Liver (tissue), 9 donors: ENCODE data around the gene AFAP1. TPM values are rescaled to one million over a fixed set of nuclear protein-coding genes. Genes with fewer than 3 reads are reported as not detected.

Source experiments
- DNase-seq: peaks from one replicate; pipeline ENCODE4 v3.0.0-alpha.2; 2017; ENCODE audit warnings: low spot score
- H3K27ac ChIP-seq, 2 donors: one replicate each; pipeline ENCODE4 v1.7.0; 2013; ENCODE audit warnings: inconsistent platforms in 2 of 2, low read length in 2 of 2, control low read depth in 1 of 2, low read depth in 1 of 2, mild to moderate bottlenecking in 1 of 2
- H3K27me3 ChIP-seq, 4 donors: one replicate each; pipeline versions ENCODE4 v1.6.1 to v1.7.0; 2013; ENCODE audit warnings: low read length in 3 of 4, inconsistent platforms in 1 of 4, mild to moderate bottlenecking in 1 of 4, moderate library complexity in 1 of 4; ENCODE audit not compliant: control insufficient read depth in 4 of 4, insufficient read depth in 4 of 4
- H3K36me3 ChIP-seq, 4 donors: one replicate each; pipeline versions ENCODE4 v1.6.1 to v1.7.0; 2013; ENCODE audit warnings: low read length in 3 of 4, mild to moderate bottlenecking in 3 of 4, low read depth in 1 of 4, moderate library complexity in 1 of 4; ENCODE audit not compliant: control insufficient read depth in 4 of 4, insufficient read depth in 3 of 4
- H3K4me1 ChIP-seq, 4 donors: one replicate each; pipeline versions ENCODE4 v1.6.1 to v1.7.0; 2013; ENCODE audit warnings: low read length in 3 of 4, mild to moderate bottlenecking in 3 of 4, moderate library complexity in 1 of 4; ENCODE audit not compliant: control insufficient read depth in 4 of 4, insufficient read depth in 4 of 4
- H3K4me3 ChIP-seq, 3 donors: one replicate each; pipeline versions ENCODE4 v1.6.1 to v1.7.0; 2013; ENCODE audit warnings: low read length in 3 of 3, control low read depth in 1 of 3, low read depth in 1 of 3, mild to moderate bottlenecking in 1 of 3
- H3K9ac ChIP-seq, 2 donors: one replicate each; pipeline ENCODE4 v1.7.0; 2013; ENCODE audit warnings: low read length in 2 of 2, mild to moderate bottlenecking in 2 of 2, moderate library complexity in 2 of 2, control low read depth in 1 of 2, low read depth in 1 of 2
- H3K9me3 ChIP-seq, 4 donors: one replicate each; pipeline versions ENCODE4 v1.6.1 to v1.7.0; 2013; ENCODE audit warnings: low read length in 3 of 4; ENCODE audit not compliant: control insufficient read depth in 4 of 4
- ATF3 ChIP-seq: IDR thresholded peaks from 2 replicates; pipeline ENCODE4 v1.6.1; 2016; ENCODE audit warnings: antibody characterized with exemption
- CTCF ChIP-seq: fragments of 150-350 bp; IDR thresholded peaks from 2 replicates; pipeline ENCODE4 v1.5.1; 2017; ENCODE audit warnings: improper control_type of control experiment, low read depth, low read length; ENCODE audit not compliant: missing input control
- EGR1 ChIP-seq, 2 donors: IDR thresholded peaks; 2 replicates each; pipeline ENCODE4 v1.6.1; 2016 to 2018; ENCODE audit warnings: antibody characterized with exemption in 2 of 2, low read depth in 2 of 2
- FOXA1 ChIP-seq: IDR thresholded peaks from 2 replicates; pipeline ENCODE4 v1.6.1; 2016; ENCODE audit warnings: antibody characterized with exemption
- FOXA2 ChIP-seq: IDR thresholded peaks from 2 replicates; pipeline ENCODE4 v1.6.1; 2016; ENCODE audit warnings: antibody characterized with exemption
- GABPA ChIP-seq, 2 donors: IDR thresholded peaks in 1 of 2; conservative IDR thresholded peaks in 1 of 2; 2 replicates each; pipeline ENCODE4 v1.6.1; 2016; ENCODE audit warnings: antibody characterized with exemption in 2 of 2, mild to moderate bottlenecking in 1 of 2, moderate library complexity in 1 of 2
- HNF4A ChIP-seq, 2 donors: conservative IDR thresholded peaks; 2 replicates each; pipeline ENCODE4 v1.6.1; 2016; ENCODE audit warnings: antibody characterized with exemption in 2 of 2, mild to moderate bottlenecking in 2 of 2
- HNF4G ChIP-seq: IDR thresholded peaks from 2 replicates; pipeline ENCODE4 v1.6.1; 2016; ENCODE audit warnings: antibody characterized with exemption
- JUND ChIP-seq, 2 donors: IDR thresholded peaks; 2 replicates each; pipeline ENCODE4 v1.6.1; 2016; ENCODE audit warnings: antibody characterized with exemption in 2 of 2
- MAX ChIP-seq: IDR thresholded peaks from 2 replicates; pipeline ENCODE4 v1.6.1; 2016; ENCODE audit warnings: antibody characterized with exemption
- NR2F2 ChIP-seq: IDR thresholded peaks from 2 replicates; pipeline ENCODE4 v1.6.1; 2016; ENCODE audit warnings: antibody characterized with exemption
- RAD21 ChIP-seq, 2 donors: IDR thresholded peaks; 2 replicates each; pipeline ENCODE4 v1.6.1; 2016; ENCODE audit warnings: antibody characterized with exemption in 2 of 2, mild to moderate bottlenecking in 2 of 2
- REST ChIP-seq: IDR thresholded peaks from 2 replicates; pipeline ENCODE4 v1.6.1; 2016; ENCODE audit warnings: antibody characterized with exemption, mild to moderate bottlenecking
- RXRA ChIP-seq, 2 donors: IDR thresholded peaks; 2 replicates each; pipeline ENCODE4 v1.6.1; 2017 to 2018; ENCODE audit warnings: antibody characterized with exemption in 2 of 2, mild to moderate bottlenecking in 1 of 2
- SP1 ChIP-seq: IDR thresholded peaks from 2 replicates; pipeline ENCODE4 v1.6.1; 2018; ENCODE audit warnings: antibody characterized with exemption, mild to moderate bottlenecking
- TAF1 ChIP-seq: conservative IDR thresholded peaks from 2 replicates; pipeline ENCODE4 v1.6.1; 2016; ENCODE audit warnings: antibody characterized with exemption, mild to moderate bottlenecking
- YY1 ChIP-seq: IDR thresholded peaks from 2 replicates; pipeline ENCODE4 v1.6.1; 2016; ENCODE audit warnings: antibody characterized with exemption, mild to moderate bottlenecking
- ZBTB33 ChIP-seq: IDR thresholded peaks from 2 replicates; pipeline ENCODE4 v1.6.1; 2016; ENCODE audit warnings: antibody characterized with exemption
- WGBS: extraction: QIAGEN DNeasy Blood & Tissue Kit; methylation state at CpG from one replicate; pipeline ENCODE4 v1.1.7; 2013; 5-methylcytosine and 5-hydroxymethylcytosine counted together
- polyA plus RNA-seq, 2 donors: library from polyadenylated mRNA; stranded (reverse) in 1 of 2; unstranded in 1 of 2; fragments of 200-250 nt in 1 of 2; fragments of >200 nt in 1 of 2; fragmentation: Nextera tagmentation in 1 of 2; extraction: Ambion mirVana in 1 of 2; gene quantifications; one replicate each; pipeline versions ENCODE4 v1.2.1 to v1.2.3, GENCODE V29; 2013 to 2015
- total RNA-seq, 2 donors: library from RNA; depleted of rRNA; stranded (reverse); fragments of >200 nt; gene quantifications; one replicate each; pipeline ENCODE4 v1.2.3, GENCODE V29; 2014
- donor health status: healthy.
- donor health status: healthy.
- donor health status: healthy.
- donor health status: healthy.
- donor health status: healthy.

AFAP1 gene
- total and polyA plus RNA-seq, 4 donors = 0.40 to 3.2 (median 1.6) TPM

- Histone ChIP-seq H3K27ac (no peak overlapping the region), H3K36me3 (no peaks in the 10 kb centered on the region), H3K27me3 (no peaks in the 10 kb centered on the region), H3K4me1 (no peaks in the 10 kb centered on the region), H3K9me3 (no peaks in the 10 kb centered on the region), H3K4me3 (no peak overlapping the region), H3K9ac (no peak overlapping the region)
- no peak for TF ChIP-seq NR2F2
- no peak for TF ChIP-seq GABPA (IDR thresholded peaks at IDR 0.05 in 1 of 2, conservative IDR thresholded peaks at IDR 0.05 in 1 of 2)
- TF ChIP-seq HNF4G = no peak
- no peak for TF ChIP-seq REST
- no peak for TF ChIP-seq HNF4A (conservative IDR thresholded peaks at IDR 0.05)
- TF ChIP-seq CTCF = no peak
- no peak for TF ChIP-seq YY1
- TF ChIP-seq ATF3 = no peak
- no peak for TF ChIP-seq FOXA1
- no peak for TF ChIP-seq EGR1 (IDR thresholded peaks at IDR 0.05; ENCODE audit: low read depth in 2 of 2)
- no peak for TF ChIP-seq JUND (IDR thresholded peaks at IDR 0.05)
- TF ChIP-seq SP1 = no peak
- TF ChIP-seq ZBTB33 = no peak
- TF ChIP-seq RAD21 (IDR thresholded peaks at IDR 0.05) = no peak
- TF ChIP-seq TAF1 = no peak
- TF ChIP-seq RXRA (IDR thresholded peaks at IDR 0.05) = no peak
- TF ChIP-seq MAX = no peak
- DNase-seq = no peak
- 83% methylated on average over 7 of the region's 7 CpGs for WGBS
These were observed 59.0 kb downstream of the AFAP1 start for GRCh38 chr4:7880683-7881082.

GRCh38 chr4:7879127-7879526 lies 60.5 kb downstream of the AFAP1 start:
- no peak overlapping the region for H3K4me3 ChIP-seq
- no peaks in the 10 kb centered on the region for H3K36me3 ChIP-seq
- DNase-seq = no peak
- no peak overlapping the region for H3K9ac ChIP-seq
- H3K4me1 ChIP-seq = no peaks in the 10 kb centered on the region
- no peaks in the 10 kb centered on the region for H3K27me3 ChIP-seq
- WGBS = 76% methylated on average over 6 of the region's 6 CpGs
- H3K9me3 ChIP-seq = no peaks in the 10 kb centered on the region
- H3K27ac ChIP-seq = no peak overlapping the region
- TF ChIP-seq FOXA1 = no peak
- no peak for TF ChIP-seq SP1
- TF ChIP-seq RXRA (IDR thresholded peaks at IDR 0.05) = no peak
- no peak for TF ChIP-seq HNF4G
- TF ChIP-seq MAX = no peak
- no peak for TF ChIP-seq FOXA2
- TF ChIP-seq JUND (IDR thresholded peaks at IDR 0.05) = no peak
- TF ChIP-seq ZBTB33 = no peak
- TF ChIP-seq HNF4A (conservative IDR thresholded peaks at IDR 0.05) = no peak
- no peak for TF ChIP-seq GABPA (IDR thresholded peaks at IDR 0.05 in 1 of 2, conservative IDR thresholded peaks at IDR 0.05 in 1 of 2)
- TF ChIP-seq TAF1 = no peak
- TF ChIP-seq NR2F2 = no peak
- TF ChIP-seq EGR1 (IDR thresholded peaks at IDR 0.05; ENCODE audit: low read depth in 2 of 2) = no peak
- TF ChIP-seq CTCF = no peak
